ENCODE measurements around the gene NELFB.

The NELFB gene

DNA sequence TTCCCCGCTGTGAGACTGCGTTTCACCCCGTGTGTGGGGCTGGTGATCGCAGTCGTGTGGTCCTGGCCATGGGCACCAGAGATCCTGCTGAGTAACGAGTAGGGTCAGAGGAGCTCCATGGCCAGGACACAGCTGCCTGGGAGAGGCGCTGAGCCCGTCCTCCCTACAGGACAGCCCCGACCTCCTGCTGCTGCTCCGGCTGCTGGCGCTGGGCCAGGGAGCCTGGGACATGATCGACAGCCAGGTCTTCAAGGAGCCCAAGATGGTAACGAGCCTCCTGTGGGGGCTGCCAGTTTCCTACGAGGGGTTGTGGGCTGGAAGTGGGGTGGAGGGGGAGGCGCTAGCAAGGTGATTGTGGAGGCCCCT, 11.0 kb downstream of the NELFB start:
- Mint-ChIP-seq H3K4me1 (peaks cover 6% of the 10 kb centered on the region), H3K27ac (no peak overlapping the region), H3K27me3 (ENCODE audit: low read depth) (no peaks in the 10 kb centered on the region), H3K9me3 (no peaks in the 10 kb centered on the region), H3K36me3 (ENCODE audit: low read depth) (peaks cover 25% of the 10 kb centered on the region), H3K4me3 (no peak overlapping the region)
- TF ChIP-seq, protein P1, sequence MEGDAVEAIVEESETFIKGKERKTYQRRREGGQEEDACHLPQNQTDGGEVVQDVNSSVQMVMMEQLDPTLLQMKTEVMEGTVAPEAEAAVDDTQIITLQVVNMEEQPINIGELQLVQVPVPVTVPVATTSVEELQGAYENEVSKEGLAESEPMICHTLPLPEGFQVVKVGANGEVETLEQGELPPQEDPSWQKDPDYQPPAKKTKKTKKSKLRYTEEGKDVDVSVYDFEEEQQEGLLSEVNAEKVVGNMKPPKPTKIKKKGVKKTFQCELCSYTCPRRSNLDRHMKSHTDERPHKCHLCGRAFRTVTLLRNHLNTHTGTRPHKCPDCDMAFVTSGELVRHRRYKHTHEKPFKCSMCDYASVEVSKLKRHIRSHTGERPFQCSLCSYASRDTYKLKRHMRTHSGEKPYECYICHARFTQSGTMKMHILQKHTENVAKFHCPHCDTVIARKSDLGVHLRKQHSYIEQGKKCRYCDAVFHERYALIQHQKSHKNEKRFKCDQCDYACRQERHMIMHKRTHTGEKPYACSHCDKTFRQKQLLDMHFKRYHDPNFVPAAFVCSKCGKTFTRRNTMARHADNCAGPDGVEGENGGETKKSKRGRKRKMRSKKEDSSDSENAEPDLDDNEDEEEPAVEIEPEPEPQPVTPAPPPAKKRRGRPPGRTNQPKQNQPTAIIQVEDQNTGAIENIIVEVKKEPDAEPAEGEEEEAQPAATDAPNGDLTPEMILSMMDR (IDR thresholded peaks at IDR 0.05; ENCODE audit: unreplicated experiment in 3 of 3): no peak

DNA sequence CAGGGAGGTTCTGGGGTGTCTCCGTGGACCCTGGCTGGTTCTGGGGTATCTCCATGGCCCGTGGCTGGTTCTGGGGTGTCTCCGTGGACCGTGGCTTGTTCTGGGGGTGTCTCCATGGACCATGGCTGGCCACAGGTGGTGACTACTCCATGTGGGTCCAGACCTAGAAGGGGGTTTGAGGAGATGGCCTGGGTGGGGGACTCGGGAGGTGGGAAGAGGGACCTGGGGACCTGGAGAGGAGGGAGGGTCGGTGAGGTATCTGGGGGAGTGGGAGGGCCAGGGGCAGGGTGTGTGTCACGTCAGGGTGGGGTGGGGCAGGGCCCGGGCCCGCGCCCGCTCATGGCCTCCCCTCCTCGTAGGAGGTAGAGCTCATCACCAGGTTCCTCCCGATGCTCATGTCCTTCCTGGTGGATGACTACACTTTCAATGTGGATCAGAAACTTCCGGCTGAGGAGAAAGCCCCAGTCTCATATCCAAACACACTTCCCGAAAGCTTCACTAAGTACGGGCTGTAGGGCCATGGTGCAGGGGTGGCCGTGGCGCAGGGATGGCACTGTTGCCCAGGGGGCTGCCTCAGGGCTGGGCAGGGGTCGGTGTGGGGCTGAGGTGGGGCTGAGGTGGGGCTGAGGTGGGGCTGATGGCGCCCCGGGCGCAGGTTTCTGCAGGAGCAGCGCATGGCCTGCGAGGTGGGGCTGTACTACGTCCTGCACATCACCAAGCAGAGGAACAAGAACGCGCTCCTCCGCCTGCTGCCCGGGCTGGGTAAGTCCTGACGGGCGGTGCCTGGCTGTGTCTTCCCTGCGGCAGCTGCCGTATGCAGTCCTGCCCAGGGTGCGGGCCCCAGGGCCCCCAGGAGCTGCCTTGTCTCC, 11.7 kb downstream of the NELFB start:
- Mint-ChIP-seq H3K36me3 (ENCODE audit: low read depth) (peaks cover 20% of the 10 kb centered on the region), H3K27me3 (ENCODE audit: low read depth) (no peaks in the 10 kb centered on the region), H3K27ac (no peak overlapping the region), H3K4me3 (no peak overlapping the region), H3K4me1 (peaks cover 2% of the 10 kb centered on the region), H3K9me3 (no peaks in the 10 kb centered on the region)
- TF ChIP-seq, protein P1 (IDR thresholded peaks at IDR 0.05; ENCODE audit: unreplicated experiment in 3 of 3): no peak

DNA sequence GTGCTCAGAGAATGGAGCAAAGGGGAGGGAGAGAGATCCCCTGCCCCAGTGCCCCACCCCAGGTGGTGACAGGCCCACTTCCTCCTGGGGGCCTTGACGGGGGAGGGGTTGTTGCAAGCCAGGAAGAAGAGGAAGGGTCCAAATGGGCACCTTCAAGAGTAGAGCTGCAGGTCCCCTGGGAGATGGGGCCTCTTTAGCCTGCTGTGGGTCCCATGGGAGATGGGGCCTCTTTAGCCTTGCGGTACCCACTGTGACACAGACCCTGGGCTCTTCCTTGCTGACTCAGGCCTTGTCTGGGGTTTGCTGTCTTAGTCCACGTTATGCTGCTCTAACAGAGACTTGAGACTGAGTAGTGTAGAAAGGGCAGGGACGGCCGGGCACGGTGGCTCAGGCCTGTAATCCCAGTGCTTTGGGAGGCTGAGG, 12.8 kb downstream of the NELFB start:
- no peak overlapping the region for H3K27ac Mint-ChIP-seq
- H3K36me3 Mint-ChIP-seq (ENCODE audit: low read depth): peaks cover 18% of the 10 kb centered on the region
- no peaks in the 10 kb centered on the region for H3K4me1 Mint-ChIP-seq
- H3K9me3 Mint-ChIP-seq: no peaks in the 10 kb centered on the region
- H3K4me3 Mint-ChIP-seq: no peak overlapping the region
- TF ChIP-seq, protein P1 (IDR thresholded peaks at IDR 0.05; ENCODE audit: unreplicated experiment in 3 of 3): no peak
- H3K27me3 Mint-ChIP-seq (ENCODE audit: low read depth): no peaks in the 10 kb centered on the region

DNA sequence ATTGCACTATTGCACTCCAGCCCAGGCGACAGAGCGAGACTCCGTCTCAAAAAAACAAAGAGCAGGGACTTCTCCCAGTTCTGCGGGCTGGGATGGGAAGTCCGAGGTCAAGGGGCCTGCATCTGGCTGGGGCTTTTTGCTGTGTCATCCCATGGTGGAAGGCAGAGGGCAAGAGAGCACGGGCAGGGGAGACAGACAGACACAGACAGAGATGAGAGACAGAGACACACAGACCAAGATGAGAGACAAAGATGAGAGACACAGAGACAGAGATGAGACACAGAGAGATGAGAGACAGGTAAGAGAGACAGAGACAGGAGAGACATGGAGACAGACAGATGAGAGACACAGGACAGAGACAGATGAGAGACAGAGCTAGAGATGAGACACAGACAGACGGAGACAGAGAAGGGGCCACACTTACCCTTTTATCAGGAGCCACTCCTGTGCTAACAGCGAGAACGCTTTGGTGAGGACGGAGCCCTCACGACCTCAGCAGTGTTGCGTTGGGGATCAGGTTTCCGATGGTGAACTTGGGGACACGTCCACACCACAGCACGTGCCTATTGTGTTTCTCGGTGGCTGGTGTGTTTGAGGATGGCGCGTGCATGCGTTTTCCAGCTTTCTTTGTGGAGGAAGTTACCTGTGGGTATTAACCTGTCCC, 13.5 kb downstream of the NELFB start:
- TF ChIP-seq, protein P1 (IDR thresholded peaks at IDR 0.05; ENCODE audit: unreplicated experiment in 3 of 3): no peak
- Mint-ChIP-seq H3K4me1 (no peaks in the 10 kb centered on the region), H3K36me3 (ENCODE audit: low read depth) (peaks cover 22% of the 10 kb centered on the region), H3K27me3 (ENCODE audit: low read depth) (no peaks in the 10 kb centered on the region), H3K9me3 (no peaks in the 10 kb centered on the region), H3K4me3 (no peak overlapping the region), H3K27ac (no peak overlapping the region)

DNA sequence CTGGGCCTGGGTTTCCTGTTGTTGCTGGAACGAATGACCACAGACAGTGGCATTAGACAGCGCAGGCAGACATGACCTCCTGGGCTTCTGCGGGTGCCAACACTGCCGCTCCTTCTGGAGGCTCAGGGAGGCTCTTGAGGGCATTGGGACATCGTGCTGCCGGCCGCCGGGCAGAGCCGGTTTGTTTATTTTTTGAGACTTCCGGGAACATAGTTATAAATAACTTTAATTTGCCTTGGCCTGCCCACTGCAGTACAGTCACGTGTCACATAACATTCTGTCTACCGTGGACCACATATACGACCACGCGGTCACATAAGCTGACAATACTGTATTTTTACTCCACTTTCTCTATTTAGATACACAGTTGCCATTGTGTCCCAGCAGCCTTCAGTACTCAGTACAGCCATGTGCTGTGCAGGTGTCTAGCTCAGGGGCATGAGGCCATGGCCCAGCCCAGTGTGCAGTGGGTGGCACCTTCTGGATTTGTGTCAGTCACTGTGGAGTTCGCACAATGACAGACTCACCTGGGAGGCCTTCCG, 14.2 kb downstream of the NELFB start:
- Mint-ChIP-seq H3K27ac (no peak overlapping the region), H3K36me3 (ENCODE audit: low read depth) (peaks cover 23% of the 10 kb centered on the region), H3K9me3 (no peaks in the 10 kb centered on the region), H3K4me3 (no peak overlapping the region), H3K27me3 (ENCODE audit: low read depth) (no peaks in the 10 kb centered on the region), H3K4me1 (peaks cover under 1% of the 10 kb centered on the region)
- TF ChIP-seq, protein P1 (IDR thresholded peaks at IDR 0.05; ENCODE audit: unreplicated experiment in 3 of 3): no peak

All from nephron (organoid).